ENCODE results near the gene CRBN.

The CRBN gene

GRCh38 chr3:3179407-3180094, at the start of gene CRBN:
Gene CRBN (minus strand): TSS chr3:3179691. CDS start chr3:3179687, 4 bp downstream.
- DNase-seq: peak; percentile 73 to 74

DNA sequence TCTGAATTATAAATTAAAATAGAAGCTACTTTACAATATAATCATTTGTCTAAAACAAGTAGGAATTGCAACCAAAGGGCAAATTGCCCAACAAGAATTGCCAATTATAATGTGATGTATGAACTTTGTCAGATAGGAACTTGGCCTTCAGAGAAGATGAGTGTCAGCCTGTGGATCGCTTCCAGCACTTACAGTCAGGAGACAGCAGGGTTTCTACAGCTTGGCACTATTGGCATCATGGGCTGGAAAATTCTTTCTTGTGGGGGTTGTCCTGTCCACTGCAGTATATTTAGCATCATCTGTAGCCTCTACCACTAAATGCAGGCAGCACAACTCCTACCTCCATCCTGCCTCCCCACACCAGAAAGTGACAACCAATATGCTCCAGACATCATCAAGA, 48.1 kb upstream of the CRBN start:
- no peak for DNase-seq

- no peak for DNase-seq
Measured at GRCh38 chr3:3221528-3221927, 42.0 kb upstream of the CRBN start.

DNA sequence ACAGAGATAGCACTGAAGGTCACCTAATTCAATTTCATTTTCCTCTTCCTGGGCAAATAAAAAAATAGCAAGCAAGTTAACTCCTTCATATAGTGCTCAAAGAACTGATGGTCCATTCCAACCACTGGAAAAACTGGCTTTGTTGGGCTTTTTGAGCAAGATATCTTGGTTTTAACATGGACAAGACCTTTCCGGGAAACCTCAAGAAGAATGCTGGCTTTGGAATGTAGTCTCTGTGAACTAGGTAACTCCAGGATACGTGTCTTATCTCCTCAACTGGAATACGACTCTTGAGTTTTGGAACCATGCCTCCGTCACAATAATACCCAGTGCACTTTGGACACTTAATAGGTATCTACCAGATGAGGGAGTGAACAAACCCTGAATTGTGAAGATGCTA, 36.9 kb upstream of the CRBN start:
- no peak for DNase-seq

DNA sequence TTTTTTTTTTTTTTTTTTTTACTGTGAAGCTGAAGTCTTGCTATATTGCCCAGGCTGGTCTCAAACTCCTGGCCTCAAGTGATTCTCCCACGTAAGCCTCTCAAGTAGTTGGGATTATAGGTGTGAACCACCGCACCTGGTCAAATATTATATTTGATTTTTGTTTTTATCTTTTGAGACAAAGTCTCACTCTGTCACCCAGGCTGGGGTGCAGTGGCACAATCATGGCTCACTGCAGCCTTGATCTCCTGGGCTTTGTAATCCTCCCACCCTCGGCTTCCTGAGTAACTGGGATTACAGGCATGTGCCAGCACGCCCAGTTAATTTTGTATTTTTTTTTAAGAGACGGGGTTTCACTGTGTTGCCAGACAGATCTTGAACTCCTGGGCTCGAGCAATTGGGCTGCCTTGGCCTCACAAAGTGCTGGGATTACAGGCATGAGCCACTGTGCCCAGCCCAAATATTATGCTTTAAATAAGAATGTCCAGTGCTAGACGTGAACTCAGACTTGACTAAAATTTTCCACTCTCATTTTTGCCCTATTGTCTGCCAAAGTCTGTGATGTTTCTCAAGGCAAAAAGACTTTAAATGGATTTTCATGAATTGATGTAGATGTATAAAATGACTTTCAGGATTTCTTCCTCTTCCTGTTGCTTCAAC, 33.4 kb upstream of the CRBN start:
- DNase-seq: no peak

DNA sequence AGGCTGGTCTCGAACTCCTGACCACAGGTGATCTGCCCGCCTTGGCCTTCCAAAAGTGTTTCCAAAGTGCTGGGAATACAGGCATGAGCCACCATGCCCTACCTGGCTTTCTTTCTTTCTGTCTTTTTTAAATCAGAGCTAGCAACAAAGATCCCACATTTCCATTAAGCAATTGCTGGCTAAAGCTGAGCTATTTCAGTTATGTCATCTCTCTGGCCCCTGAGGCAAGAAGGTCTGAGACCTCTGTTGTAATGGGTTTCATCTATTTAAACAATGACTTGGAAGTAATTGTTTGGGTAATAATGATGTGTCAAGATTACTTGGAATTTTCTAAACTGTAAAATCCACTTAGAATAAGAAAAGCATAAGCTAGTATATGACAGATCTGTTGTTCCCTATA, 30.2 kb upstream of the CRBN start:
- no peak for DNase-seq

DNA sequence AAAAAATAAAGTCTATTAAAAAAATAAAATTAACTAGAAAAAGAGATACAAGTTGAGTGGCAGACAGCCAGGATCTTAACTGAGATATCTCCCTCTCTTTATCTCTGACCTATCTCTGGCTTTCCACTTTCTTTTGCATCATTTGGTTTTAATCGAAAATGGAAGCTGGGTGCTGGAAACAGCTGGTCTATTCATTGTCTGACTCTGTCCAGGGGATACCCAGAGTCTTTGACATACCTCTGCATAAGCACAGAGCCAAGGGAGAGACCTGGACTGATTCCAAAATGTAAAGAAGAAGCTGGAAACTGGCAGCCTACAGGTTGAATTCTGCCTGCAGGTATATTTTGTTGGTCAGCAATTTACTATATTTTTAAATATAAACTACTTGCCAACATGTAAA, 29.6 kb upstream of the CRBN start:
- DNase-seq: no peak

DNA sequence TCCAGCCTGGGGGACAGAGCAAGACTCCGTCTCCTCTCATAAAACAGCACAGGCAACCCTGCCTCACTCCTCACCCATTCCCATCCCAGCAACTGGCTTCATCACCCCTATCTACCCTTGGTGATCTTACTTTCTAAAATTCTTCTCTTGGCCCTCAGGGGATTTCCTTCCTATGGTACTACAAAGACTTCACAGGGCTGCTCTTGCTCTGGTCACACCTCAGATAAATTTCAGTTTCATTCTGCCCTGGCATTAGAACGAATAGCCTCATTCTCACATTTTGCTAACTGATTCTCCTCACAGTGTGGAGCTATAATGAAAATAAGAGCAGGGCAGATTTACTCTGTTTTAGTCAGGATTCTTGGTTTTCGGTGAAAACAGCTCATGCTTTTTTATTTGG, 22.1 kb upstream of the CRBN start:
- DNase-seq: no peak

- peak in 1 of 2 donors; percentile 54 for DNase-seq
Measured at GRCh38 chr3:3200632-3201212, 21.2 kb upstream of the CRBN start.

DNA sequence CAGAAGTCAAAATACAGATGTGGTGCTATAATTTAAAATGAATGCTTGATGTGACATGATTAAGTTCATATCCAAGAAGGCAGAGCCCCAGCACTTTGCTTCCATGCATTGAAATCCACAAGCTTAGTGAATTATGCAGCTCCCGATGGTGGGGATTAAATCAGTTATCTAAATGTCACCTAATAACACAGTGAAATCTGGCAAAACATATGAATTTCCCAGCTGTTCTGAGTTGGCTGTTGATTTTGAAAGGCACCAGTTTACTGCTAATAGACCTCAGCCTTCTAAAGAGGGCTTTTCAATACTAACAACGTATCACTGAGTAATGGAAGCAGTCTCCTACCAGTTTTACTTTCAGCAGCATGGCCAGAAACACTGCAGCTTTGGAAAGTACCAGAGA, 19.8 kb upstream of the CRBN start:
- DNase-seq: no peak

GRCh38 chr3:3196148-3196861, 16.8 kb upstream of the CRBN start:
- no peak for DNase-seq

- DNase-seq: no peak
Measured at GRCh38 chr3:3194861-3195260, 15.4 kb upstream of the CRBN start.

DNA sequence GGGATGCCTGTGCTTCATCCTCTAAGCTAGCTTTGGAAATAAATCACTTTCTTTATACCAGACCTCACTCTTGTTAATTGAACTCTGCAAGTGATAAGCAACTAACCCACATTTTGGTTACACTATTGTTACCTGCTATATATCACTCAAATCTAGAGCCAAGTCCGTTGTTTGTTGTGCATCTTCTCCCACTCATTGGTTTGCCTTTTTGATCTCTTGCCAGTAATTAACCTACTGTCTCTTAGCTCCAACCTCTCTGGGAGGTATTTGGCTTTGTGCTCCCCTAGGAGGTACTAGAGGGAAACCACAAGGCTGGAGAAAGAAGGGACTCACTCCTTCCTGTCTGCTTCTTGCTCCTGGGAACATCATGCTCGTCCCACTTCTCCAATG, 12.8 kb upstream of the CRBN start:
- no peak for DNase-seq

GRCh38 chr3:3191675-3192285, 12.3 kb upstream of the CRBN start:
- DNase-seq: peak in 1 of 2 donors; percentile 70

DNA sequence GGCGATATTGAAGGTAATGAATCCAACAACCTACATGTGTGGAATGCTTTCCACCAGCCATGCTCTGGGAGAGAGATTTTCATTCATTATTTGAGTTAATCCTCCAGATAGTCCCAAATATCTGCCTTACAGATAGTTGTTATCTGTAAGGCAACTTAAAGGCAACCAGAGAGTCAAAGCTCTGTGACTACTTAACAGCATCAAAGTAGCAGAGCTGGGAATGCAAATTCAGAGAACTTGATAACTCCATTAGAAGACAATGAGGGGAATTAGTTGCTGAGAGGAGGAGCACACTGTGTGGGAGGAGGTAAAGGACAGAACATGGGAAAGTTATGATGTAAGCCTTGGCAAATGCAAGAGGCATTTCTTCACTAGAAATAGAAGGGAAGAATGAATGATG, 10.5 kb upstream of the CRBN start:
- DNase-seq: no peak

DNA sequence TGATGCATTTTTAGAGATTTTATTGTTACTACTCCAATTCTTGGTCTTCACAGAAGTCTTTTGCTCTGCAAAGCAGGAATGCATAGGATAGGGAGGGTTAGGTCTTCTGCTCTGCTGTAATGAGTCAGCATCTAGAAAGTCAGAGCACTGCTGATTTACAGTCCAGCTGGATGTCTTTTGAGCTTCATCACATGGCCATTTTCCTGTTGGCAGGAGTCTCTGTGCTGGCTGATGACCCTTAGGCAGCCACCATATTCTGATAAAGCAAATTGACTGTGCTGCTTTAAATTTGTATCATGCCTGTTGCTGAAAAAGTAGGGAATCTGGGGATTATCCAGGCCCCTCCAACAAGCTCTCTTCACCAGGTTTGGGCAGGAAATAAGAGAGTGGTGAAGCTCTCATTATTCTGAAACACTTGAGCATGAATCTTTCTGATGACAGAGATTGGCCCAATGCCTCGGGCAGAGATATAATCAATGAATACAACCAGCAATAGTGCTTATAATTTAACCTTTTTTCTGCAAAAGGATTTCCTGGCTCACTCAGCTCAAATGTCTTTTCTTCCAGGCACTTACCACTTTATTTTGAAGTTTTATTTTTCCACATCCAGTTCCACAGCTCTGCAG, 9.7 kb upstream of the CRBN start:
- peak in 1 of 2 donors; percentile 28 for DNase-seq

DNA sequence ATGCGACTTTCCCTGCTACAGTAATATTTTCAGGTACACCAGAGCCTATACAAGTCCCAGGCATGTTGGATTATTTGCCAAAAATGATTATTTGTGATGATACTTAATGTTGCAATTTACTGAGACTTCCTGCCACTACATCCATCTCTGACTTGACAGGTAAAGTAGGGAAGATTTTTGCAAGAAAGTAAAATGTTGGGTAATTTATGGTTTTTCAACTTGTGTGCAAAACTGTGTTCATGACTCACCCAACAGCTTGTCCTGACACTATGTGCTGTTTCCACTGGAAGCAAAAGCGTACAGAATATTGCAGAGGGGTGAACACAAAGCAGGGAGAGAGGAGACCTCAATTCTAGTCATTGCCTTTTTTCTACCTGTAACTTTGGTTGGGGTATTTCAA, 5.4 kb upstream of the CRBN start:
- no peak for DNase-seq

GRCh38 chr3:3180456-3180855, 965 bp upstream of the CRBN start:
- no peak for DNase-seq

GRCh38 chr3:3178498-3179328, 778 bp downstream of the CRBN start:
- no peak for DNase-seq

GRCh38 chr3:3177861-3178497, 1.5 kb downstream of the CRBN start:
- DNase-seq: no peak

DNA sequence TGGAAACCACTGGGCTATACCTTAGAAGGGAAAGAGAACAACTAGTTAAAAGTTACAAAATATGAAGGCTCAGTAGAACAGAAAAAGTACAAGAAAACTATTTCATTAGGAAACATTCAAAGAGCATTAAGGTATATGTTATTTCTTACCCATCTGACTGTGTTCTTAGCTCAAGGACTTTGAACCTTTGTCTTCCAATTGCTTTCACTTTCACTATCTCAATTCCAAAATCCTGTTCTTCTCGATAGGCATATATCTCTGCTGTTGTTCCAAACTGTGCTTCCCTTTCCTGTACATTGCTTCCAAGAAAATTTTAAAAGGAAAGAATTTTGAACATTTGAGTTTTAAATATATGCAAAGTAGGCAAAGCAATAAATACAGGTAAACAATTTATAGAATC, 6.9 kb downstream of the CRBN start:
- peak in 1 of 2 donors; percentile 31 for DNase-seq
